K562 (cell line): ENCODE data around the gene TRMT1. TPM values are rescaled to one million over a fixed set of nuclear protein-coding genes. Genes with fewer than 3 reads are reported as not detected.

Experiments
- ATAC-seq: fragments of 200-7000 bp; cut with Tn5 transposase; 3 replicates; pipeline ENCODE4 v1.9.1; 2020; ENCODE audit warnings: moderate library complexity
- BruUV-seq: library from RNA; stranded (reverse); fragments of 400-500 nt; replicated peaks from 2 replicates; lab custom pipeline; 2021; lab: Mats Ljungman, UMichigan
- CTCF ChIA-PET: fragments of 300-600 bp; formaldehyde crosslinking; extraction: SDS; loops from one replicate; lab custom pipeline; 2021; ENCODE audit warnings: low intra/inter-chr PET ratio; lab: Yijun Ruan, JAX
- POLR2A ChIA-PET: fragments of 300-600, 350-650 bp; sonication (Branson Sonifier 250); formaldehyde crosslinking; extraction: SDS; loops from one replicate; lab custom pipeline; 2021; ENCODE audit warnings: antibody characterized with exemption, inconsistent platforms; lab: Yijun Ruan, JAX
- DNase-seq, 4 experiments: peaks; one replicate each; pipeline versions ENCODE4 v3.0.0 to v3.0.0-alpha.2; 2011 to 2018; ENCODE audit warnings: low spot score in 3 of 4, mixed read lengths in 3 of 4; ENCODE audit errors: extremely low read depth in 1 of 4
- FAIRE-seq: peaks from 2 replicates; lab custom pipeline; 2011; peaks lifted over from hg19 to GRCh38; lab: Jason Lieb, UNC
- H2AFZ ChIP-seq: 2 replicates; pipeline ENCODE4 v1.6.0; 2011; ENCODE audit warnings: low read depth, low read length, control low read depth, inconsistent platforms
- H3K27ac ChIP-seq: fragments of 200-600 bp; 3 replicates; pipeline ENCODE4 v1.8.0; 2011; ENCODE audit warnings: low read depth, mild to moderate bottlenecking, control low read depth, inconsistent platforms, low read length, moderate library complexity, mixed read lengths; ENCODE audit errors: extremely low read depth
- H3K27me3 ChIP-seq, 2 experiments: fragments of 300-600 bp in 1 of 2; 2 replicates in 1 of 2; 3 replicates in 1 of 2; pipeline versions ENCODE4 v1.6.0 to v1.8.0; 2011; ENCODE audit warnings: inconsistent platforms in 2 of 2, low read length in 2 of 2, mild to moderate bottlenecking in 1 of 2, mixed read lengths in 1 of 2, moderate library complexity in 1 of 2; ENCODE audit not compliant: control insufficient read depth in 2 of 2, insufficient read depth in 2 of 2
- H3K36me3 ChIP-seq: fragments of 300-600 bp; 3 replicates; pipeline ENCODE4 v1.8.0; 2011; ENCODE audit warnings: mild to moderate bottlenecking, low read length, inconsistent platforms; ENCODE audit not compliant: control insufficient read depth, insufficient read depth
- H3K4me1 ChIP-seq, 2 experiments: fragments of 200-600 bp in 1 of 2; replicated peaks in 1 of 2; 2 replicates in 1 of 2; 3 replicates in 1 of 2; pipeline versions ENCODE4 v1.5.1 to v1.8.0; 2011; ENCODE audit warnings: inconsistent platforms in 2 of 2, low read length in 2 of 2, mild to moderate bottlenecking in 1 of 2, mixed read lengths in 1 of 2, moderate library complexity in 1 of 2; ENCODE audit not compliant: control insufficient read depth in 2 of 2, insufficient read depth in 2 of 2
- H3K4me2 ChIP-seq: 2 replicates; pipeline ENCODE4 v1.6.1; 2011; ENCODE audit warnings: low read length, control low read depth, inconsistent platforms, mixed read lengths; ENCODE audit not compliant: insufficient read depth
- H3K4me3 ChIP-seq: fragments of 200-600 bp; sonication (generic), shearing (Covaris generic); 2 replicates; pipeline ENCODE4 v1.5.1; 2016; ENCODE audit warnings: control low read depth, inconsistent platforms
- H3K79me2 ChIP-seq: fragments of 200-600 bp; 3 replicates; pipeline ENCODE4 v1.8.0; 2011; ENCODE audit warnings: low read length, inconsistent platforms; ENCODE audit not compliant: control insufficient read depth, insufficient read depth
- H3K9ac ChIP-seq, 2 experiments: 2 replicates each; pipeline versions ENCODE4 v1.6.0 to v1.6.1; 2011; ENCODE audit warnings: low read depth in 2 of 2, low read length in 2 of 2, control low read depth in 1 of 2, inconsistent platforms in 1 of 2, mild to moderate bottlenecking in 1 of 2, mixed read lengths in 1 of 2; ENCODE audit not compliant: insufficient read depth in 1 of 2
- H3K9me1 ChIP-seq: one replicate; pipeline ENCODE4 v1.6.0; 2011; ENCODE audit warnings: inconsistent platforms, mild to moderate bottlenecking, low read length, moderate library complexity; ENCODE audit not compliant: control insufficient read depth, insufficient read depth
- H3K9me3 ChIP-seq: replicated peaks from 2 replicates; pipeline ENCODE4 v1.5.1; 2011; ENCODE audit warnings: low read depth, low read length, inconsistent platforms; ENCODE audit not compliant: control insufficient read depth, insufficient read depth
- H4K20me1 ChIP-seq: replicated peaks from 2 replicates; pipeline ENCODE4 v1.6.1; 2011; ENCODE audit warnings: low read length, inconsistent platforms, mixed read lengths; ENCODE audit not compliant: control insufficient read depth, insufficient read depth
- CHD7 ChIP-seq: fragments of 200-600 bp; sonication (generic); IDR thresholded peaks from one replicate; pipeline ENCODE4 v1.6.1; 2012; ENCODE audit warnings: mild to moderate bottlenecking, low read depth, low read length, inconsistent platforms
- RHOXF2B ChIP-seq: fragments of 250-450 bp; sonication (Bioruptor Pico); conservative IDR thresholded peaks from 2 replicates; pipeline ENCODE4 v1.5.1; 2021
- THAP12 ChIP-seq: fragments of 250-450 bp; sonication (Bioruptor Pico); IDR thresholded peaks from 2 replicates; pipeline ENCODE4 v1.9.0; 2021; ENCODE audit warnings: mild to moderate bottlenecking, inconsistent platforms
- ZBTB43 ChIP-seq: sonication (generic); formaldehyde crosslinking; IDR thresholded peaks from 2 replicates; pipeline ENCODE4 v1.8.0; 2023; ENCODE audit warnings: mild to moderate bottlenecking, missing genetic modification reagents
- ZNF707 ChIP-seq: fragments of 250-450 bp; sonication (Bioruptor Pico); conservative IDR thresholded peaks from 2 replicates; pipeline ENCODE4 v1.8.0; 2022; ENCODE audit warnings: inconsistent platforms, mild to moderate bottlenecking, moderate library complexity
- WGBS: fragments of 100-300 bp; shearing (Covaris generic); methylation state at CpG from one replicate; pipeline ENCODE4 v1.1.6; 2016; ENCODE audit warnings: low coverage, mixed read lengths; ENCODE audit not compliant: insufficient coverage; ENCODE audit errors: missing lambda C conversion rate; 5-methylcytosine and 5-hydroxymethylcytosine counted together
- in situ Hi-C: fragments of 300-500 bp; cut with MboI; formaldehyde crosslinking; loops from 4 replicates; pipeline ENCODE4 v1.15.0; 2018; ENCODE audit warnings: inconsistent platforms, mixed read lengths
- intact Hi-C: fragments of 100-400 bp; cut with micrococcal nuclease; formaldehyde crosslinking; loops from 2 replicates; pipeline ENCODE4 v1.14.2; 2022
- polyA plus RNA-seq, 8 experiments: library from polyadenylated mRNA; depleted of rRNA in 4 of 8; stranded (reverse) in 5 of 8; unstranded in 3 of 8; fragments of >200 nt; fragmentation: Nextera tagmentation in 2 of 8; fragmentation: Illumina TruSeq in 1 of 8; extraction: Ambion mirVana in 2 of 8; extraction: Trizol in 1 of 8; gene quantifications; 2 replicates each; pipeline versions ENCODE4 v1.2.1 to v1.2.3, GENCODE V29; 2011 to 2014; ENCODE audit warnings: inconsistent platforms in 1 of 8, missing spikeins in 1 of 8
- total RNA-seq, 7 experiments: library from RNA; depleted of rRNA in 6 of 7; stranded (reverse); fragments of >200 nt in 6 of 7; fragmentation: Illumina TruSeq in 2 of 7; extraction: Trizol in 2 of 7; gene quantifications; 2 replicates each; pipeline versions ENCODE4 v1.2.1 to v1.2.3, GENCODE V29; 2011 to 2021; ENCODE audit warnings: low replicate concordance in 1 of 7

TRMT1 gene
- total and polyA plus RNA-seq, 9 of the 15 experiments (the other 6 are each of a cell fraction or from before 2014, with no cell fraction given), result 5.8 to 158 (median 54.3) TPM

GRCh38 chr19:13083627-13084026 lies 32.9 kb downstream of the TRMT1 start:
- WGBS, result 86% methylated on average over 8 of the region's 9 CpGs
- DNase-seq (no peak), ATAC-seq (no peak)
- peak overlapping the region in 1 of 2 experiments; percentile 43; a peak in 1 of 4 replicates for H3K9ac ChIP-seq
- H3K27ac ChIP-seq, result no peak overlapping the region
- H3K79me2 ChIP-seq, result no peaks in the 10 kb centered on the region
- peaks cover 19 to 52% of the 10 kb centered on the region in 2 experiments for H3K4me1 ChIP-seq
- no peaks in the 10 kb centered on the region for H3K9me1 ChIP-seq
- peaks cover 22% of the 10 kb centered on the region; the same call in 1 of the 3 replicates for H3K36me3 ChIP-seq
- TF ChIP-seq ZNF707 (CRISPR knock-in tag) (no peak), RHOXF2B (CRISPR knock-in tag) (no peak), THAP12 (CRISPR knock-in tag) (no peak), ZBTB43 (CRISPR knock-in tag) (no peak), CHD7 (no peak)
- TF ChIP-seq, all 486 proteins: peak for 0
- no peaks in the 10 kb centered on the region for H3K9me3 ChIP-seq
- ChIA-PET POLR2A (interaction anchor here (0.9 to 1.7 kb wide), 4 partner anchors 10 to 51 kb away, joined by 3 to 5 read pairs (median 4); no protein-coding TSS in a partner anchor), CTCF (no interaction called here)
- no peak overlapping the region for H3K4me3 ChIP-seq
- H2AFZ ChIP-seq, result no peak overlapping the region
- BruUV-seq, result no TSS peak
- no peaks in the 10 kb centered on the region for H3K27me3 ChIP-seq
- no peak for FAIRE-seq
- no peaks in the 10 kb centered on the region for H4K20me1 ChIP-seq
- in situ Hi-C loops (no loop called here), intact Hi-C loops (no loop called here)
- no peak overlapping the region for H3K4me2 ChIP-seq
